Keratinocyte (primary cell): ENCODE data around the gene EGR2.

ENCODE experiments used
- EZH2 ChIP-seq: IDR thresholded peaks from one replicate; pipeline ENCODE4 v1.6.1; 2012; ENCODE audit warnings: inconsistent platforms, mild to moderate bottlenecking, low read length, moderate library complexity
- TF ChIP-seq, protein P1 (sequence below), 3 experiments: IDR thresholded peaks in 1 of 3; conservative IDR thresholded peaks in 1 of 3; optimal IDR thresholded peaks in 1 of 3; 2 replicates in 2 of 3; 3 replicates in 1 of 3; pipeline versions ENCODE3 to v1.5.1; 2011; ENCODE audit warnings: low read length in 3 of 3, mild to moderate bottlenecking in 3 of 3, moderate library complexity in 2 of 3, control low read depth in 1 of 3, inconsistent platforms in 1 of 3; ENCODE audit not compliant: insufficient read depth in 2 of 3; ENCODE audit errors: extremely low read depth in 1 of 3

DNA sequence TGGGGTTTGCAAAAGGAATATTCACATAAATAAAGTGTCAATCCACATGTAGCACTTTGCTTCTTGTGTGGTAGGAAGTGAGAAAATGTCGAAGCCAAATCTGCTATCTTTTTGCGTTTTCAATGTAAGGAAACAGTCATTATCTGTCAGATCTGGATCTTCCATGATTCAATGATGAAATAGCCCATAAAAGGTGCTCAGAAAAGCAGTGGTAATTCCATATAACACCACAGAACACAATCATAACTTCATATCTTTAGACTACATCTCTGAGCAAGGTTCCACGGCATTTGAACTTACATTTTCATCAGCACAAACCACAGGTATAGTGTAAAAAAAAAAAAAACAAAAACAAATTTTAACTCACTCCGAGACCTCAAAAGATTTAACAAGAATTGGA is 39.9 kb upstream of the EGR2 start:
- TF ChIP-seq, protein P1, sequence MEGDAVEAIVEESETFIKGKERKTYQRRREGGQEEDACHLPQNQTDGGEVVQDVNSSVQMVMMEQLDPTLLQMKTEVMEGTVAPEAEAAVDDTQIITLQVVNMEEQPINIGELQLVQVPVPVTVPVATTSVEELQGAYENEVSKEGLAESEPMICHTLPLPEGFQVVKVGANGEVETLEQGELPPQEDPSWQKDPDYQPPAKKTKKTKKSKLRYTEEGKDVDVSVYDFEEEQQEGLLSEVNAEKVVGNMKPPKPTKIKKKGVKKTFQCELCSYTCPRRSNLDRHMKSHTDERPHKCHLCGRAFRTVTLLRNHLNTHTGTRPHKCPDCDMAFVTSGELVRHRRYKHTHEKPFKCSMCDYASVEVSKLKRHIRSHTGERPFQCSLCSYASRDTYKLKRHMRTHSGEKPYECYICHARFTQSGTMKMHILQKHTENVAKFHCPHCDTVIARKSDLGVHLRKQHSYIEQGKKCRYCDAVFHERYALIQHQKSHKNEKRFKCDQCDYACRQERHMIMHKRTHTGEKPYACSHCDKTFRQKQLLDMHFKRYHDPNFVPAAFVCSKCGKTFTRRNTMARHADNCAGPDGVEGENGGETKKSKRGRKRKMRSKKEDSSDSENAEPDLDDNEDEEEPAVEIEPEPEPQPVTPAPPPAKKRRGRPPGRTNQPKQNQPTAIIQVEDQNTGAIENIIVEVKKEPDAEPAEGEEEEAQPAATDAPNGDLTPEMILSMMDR (optimal IDR thresholded peaks at IDR 0.05 in 1 of 3, IDR thresholded peaks at IDR 0.05 in 1 of 3, conservative IDR thresholded peaks at IDR 0.05 in 1 of 3; ENCODE audit: extremely low read depth in 1 of 3, insufficient read depth in 2 of 3, low read length in 3 of 3) = no peak
- TF ChIP-seq EZH2 = no peak
